ENCODE results near the gene PRR35.
A peak's percentile ranks its signal among the peaks of the same experiment; 100 is the strongest.
"Not testable (repeated sequence)": the region's sequence is repeated elsewhere in the genome, so short reads cannot be mapped to it uniquely, and the experiment has no call there.

PRR35 gene

DNA sequence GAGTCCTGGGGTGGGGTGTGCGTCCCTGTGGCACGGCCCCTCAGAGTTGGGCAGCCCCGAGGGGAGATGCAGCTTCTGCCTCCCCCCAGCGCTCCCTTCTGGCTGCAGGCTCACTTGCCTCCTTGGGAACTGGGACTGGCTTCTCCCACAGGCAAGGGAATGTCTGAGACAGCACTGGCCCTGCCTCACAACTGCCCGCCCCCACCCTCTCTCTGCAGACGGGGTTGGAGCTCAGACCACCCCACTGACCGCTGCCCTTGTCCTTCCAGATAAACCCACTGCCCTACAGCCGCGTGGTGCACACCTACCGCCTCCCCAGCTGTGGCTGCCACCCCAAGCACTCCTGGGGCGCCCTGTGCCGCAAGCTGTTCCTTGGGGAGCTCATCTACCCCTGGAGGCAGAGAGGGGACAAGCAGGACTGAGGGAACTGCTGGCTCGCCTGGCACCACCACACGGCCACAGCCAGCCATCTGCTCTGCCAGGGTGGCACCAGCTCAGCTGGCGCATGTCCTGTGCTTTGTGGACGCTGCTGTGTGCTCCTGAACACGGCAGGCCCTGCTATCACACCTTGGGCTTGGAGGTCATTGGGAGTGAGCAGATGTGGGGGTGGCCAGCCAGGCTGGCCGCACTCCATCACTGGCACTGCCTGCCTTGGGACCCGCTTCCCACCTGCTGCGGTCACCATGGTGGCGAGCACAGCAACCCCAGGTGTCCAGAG is 22.6 kb downstream of the PRR35 start:
- DNase-seq: no peak

DNA sequence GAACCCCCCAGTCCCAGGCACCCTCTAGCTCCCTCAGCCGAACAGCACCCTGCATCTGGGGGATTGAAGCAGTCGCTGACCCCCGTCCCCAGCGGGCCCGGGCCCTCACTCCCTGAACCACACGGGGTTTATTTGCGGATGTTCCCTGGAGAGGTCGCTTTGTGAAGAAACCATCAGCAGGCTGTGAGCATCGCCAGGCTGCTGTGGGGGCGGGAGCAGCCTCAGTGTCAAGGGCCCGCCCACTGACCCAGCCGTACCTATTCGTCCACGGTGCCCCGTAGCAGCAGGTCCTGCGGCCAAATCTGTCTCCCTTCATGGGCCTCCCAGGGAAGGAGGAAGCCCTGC is 23.2 kb downstream of the PRR35 start:
- DNase-seq: no peak

DNA sequence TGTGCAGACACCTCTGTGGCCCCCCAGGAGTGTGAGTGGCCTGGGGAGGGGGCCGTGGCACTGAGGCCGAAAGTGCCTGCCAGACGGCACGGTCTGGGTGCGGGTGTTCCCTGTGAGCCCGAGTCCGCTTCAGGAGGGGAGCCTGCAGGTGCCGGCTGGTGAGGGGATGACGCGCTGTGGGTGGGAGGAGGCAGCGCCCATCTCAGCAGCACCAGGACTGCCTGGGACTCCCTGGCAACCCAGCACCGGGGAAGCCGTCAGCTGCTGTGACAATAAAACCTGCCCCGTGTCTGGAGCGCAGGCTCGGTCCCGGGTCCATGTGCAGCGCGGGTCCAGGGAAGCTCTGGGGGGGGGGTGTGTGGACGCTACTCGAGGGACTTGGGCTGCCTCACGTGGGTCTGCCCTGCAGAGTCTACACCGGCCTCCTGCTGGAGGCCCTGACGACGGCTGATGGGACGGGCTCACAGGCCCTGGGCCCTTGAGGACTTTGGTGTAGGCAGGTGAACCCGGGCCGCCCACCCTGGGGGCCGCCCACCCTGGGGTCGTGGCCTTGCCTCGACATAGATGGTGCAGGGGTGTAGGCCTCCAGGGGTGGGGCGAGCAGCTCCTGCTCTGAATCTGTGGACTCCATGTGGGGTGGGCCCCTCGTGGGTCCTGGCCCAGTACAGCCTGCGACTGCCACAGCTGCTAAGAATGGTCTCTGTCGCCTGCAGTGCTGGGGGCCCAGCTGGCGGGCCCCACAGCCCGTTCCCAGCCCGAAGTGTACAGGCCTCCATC is 23.8 kb downstream of the PRR35 start:
- no peak for DNase-seq

DNA sequence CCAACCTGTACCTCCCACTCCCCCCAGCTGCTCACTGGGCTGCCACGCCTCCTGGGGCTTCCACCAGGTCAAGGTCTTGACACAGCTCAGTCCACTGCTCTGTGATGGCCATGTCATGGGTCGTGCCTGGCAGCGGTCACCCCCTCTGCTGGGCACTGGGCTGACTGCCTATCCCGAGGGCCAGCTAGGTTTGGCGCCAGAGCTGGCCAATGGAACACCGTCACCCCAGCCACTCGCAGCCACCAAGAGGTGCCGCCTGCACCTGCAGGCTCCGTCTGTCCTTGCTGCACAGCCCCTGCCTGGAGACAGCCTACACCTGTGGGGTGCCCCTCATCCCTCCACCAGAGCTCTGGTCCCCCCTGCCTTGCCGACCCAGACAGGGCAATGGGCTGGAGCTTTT is 25.2 kb downstream of the PRR35 start:
- DNase-seq: no peak

DNA sequence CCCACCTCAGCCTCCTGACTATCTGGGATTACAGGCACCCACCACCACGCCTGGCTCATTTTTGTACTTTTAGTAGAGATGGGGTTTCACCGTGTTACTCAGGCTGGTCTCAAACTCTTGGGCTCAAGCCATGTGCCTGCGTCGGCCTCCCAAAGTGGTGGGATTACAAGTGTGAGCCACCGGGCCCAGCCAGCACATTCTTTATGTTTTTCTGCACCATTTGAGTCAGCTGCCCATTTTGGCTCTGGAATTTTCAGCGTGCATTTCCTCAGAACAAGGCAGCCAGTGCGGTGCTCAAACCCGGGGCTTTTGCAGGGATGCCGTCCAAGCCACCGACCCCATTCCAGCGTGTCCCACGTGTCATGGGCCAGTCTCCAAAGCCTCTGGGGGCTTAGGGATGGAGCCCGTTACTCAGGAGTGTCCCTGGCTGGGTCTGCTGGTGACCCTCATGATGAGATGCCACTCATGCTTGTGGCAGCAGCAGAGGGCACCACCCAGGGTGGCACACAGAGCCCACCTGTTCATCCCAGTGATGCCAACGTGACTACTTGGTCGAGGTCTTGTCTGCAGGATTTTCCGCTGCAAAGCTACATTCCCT is 26.0 kb downstream of the PRR35 start:
- DNase-seq: no peak

DNA sequence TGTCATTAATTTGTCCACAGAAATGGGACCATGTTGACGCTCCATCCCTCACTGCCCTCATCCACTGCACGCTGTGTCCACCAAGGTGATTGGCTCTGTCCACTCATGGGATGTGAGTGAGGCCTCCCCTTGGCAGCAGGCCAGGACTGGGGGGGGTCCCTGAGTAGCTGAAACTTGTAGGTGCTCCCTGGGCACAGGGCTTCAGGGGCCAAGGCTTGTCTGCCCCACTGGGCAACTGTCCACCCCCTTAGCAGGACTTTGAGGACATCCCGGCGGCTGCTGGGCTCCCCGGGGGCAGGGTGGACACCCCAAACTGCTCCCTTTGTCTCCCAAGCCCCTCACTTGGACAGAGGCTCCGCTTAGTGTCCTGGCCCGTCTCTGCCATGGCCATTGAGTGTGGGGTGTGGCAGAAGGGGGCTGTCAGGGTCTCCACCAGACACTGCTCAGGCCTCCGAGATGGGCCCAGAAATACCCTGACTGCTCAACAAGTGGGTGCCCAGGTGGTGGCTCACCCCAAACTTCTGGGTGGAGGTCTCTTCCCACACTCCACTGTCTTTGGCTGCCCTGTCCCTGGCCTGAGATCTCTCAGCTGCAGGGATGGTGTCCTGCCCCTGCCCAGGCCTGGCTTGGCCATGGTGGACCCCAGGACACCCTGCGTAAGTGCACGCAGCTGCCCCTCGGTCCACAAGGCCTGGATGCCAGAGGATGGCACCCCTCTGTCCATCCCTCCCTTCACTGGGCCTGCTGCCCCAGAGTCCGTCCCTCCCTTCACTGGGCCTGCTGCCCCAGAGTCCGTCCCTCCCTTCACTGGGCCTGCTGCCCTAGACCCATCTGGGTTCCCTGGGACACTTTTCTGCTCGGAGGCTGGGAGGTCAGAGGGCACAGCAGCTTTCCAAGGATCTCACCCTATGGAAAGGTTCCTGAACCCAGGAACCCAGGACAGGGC is 26.7 kb downstream of the PRR35 start:
- no peak for DNase-seq

DNA sequence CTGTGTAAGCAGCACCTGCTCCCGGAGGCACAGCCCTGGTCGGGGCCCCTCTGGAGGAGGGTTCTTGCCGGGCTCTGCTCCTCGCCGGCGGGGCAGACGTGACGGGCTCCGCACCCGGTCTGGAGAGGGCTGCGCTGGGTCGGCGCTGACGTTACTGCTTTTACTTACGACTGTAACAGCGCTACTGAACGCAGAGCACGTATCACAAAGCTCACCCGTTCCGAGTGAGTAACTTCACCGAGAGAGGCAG is 28.4 kb downstream of the PRR35 start:
- no peak for DNase-seq

DNA sequence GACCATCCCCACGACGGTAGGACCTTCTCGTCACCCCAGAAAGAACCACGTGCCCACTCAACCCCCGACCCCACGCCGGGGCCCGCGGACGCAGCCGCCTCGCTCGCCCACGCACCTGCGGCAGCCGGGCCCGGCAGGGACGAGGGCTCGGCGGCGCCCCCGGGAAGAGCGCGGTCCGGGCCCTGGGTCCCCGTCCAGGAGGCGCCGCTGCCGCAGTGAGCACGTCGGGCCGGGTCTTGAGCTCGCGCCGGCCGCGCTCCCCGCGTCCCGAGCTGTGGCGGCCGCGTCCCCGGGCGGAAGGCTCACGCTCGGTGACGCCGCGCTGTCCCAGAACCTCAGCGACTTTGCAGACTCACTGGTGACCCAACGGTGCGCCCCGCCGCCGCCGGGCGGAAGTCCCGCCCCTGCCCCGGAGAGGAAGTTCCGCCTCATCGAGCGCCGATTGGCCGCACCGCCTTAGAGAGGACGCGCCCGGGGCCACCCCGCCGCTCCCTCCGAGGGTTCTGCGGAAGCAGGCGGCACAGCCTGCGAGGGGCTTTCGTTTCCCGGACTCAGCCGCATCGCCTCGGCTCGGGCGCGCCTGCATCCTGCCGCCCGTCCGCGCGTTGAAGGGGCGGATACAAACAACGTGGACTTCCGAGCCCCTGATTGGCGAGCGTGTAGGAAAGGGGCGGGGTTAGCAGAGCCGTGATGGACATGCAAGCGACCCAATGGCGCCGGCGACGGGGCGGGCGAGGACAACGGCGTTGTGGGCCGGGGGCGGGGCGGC is 28.9 kb downstream of the PRR35 start:
- DNase-seq: peak; percentile 91

DNA sequence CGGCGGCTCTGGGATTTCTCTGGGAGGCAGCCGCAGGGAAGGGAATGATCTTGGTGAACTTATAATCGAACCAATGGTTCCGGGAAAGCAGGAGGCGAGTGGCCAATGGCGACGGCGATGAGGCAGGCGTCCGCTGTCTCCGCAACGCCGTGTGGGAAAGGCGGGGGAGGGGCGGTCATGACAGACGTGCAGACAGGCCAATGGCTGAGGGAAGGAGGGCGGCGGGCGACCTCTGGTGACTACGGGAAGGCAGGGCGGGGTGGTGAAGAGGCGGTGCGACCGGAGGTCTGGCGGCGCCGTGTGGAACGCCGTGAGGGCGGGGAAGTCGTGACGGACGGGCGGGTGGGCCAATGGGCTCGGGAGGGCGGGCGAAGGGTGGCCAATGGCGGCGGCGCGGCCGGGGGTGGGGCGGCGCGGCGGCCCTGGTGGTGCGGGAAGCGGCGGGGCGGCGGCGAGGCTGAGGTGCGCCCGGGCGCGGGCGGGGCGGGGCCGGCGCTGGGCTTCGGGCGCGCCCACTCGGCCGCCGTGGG is 29.5 kb downstream of the PRR35 start, which contains the start of gene RAB40C:
RAB40C (plus strand) TSS at position 409 of the 530 bp plus-strand sequence. CDS start 226 bp downstream, outside the sequence.
- peak; percentile 91 for DNase-seq

DNA sequence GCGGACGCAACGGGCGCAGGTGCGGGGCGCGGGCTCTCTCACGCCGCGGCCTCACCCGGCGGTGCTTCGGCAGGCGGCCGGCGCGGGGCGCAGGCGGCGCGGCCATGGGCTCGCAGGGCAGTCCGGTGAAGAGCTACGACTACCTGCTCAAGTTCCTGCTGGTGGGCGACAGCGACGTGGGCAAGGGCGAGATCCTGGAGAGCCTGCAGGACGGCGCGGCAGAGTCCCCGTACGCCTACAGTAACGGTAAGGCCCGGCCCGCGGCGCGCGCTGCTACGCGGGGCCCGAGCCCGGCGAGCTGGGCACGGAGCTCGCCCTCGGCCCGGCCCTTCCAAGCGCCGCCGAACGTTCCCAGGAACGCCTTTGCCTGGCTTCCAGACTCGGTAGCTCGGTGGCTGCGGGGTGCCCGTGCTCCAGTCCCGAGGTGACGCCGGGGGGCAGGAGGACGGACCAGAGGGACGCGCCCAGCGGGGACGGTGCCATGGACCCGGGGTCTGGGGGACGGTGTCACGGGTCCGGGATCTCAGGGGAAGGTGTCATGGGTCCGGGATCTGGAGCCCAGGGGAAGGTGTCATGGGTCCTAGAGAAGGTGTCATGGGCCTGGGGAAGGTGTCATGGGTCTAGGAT is 30.1 kb downstream of the PRR35 start:
- no peak for DNase-seq

DNA sequence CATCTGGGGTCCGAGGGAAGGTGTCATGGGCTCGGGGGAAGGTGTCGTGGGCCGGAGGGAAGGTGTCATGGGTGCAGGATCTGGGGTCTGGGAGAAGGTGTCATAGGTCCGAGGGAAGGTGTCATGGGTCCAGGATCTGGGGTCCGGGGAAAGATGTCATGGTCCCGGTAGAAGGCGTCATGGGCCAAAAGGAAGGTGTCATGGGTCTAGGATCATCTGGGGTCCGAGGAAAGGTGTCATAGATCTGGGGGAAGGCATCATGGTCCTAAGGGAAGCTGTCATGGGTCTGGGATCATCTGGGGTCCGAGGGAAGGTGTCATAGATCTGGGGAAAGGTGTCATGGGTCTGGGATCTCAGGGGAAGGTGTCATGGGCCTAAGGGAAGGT is 30.6 kb downstream of the PRR35 start:
- no peak for DNase-seq

DNA sequence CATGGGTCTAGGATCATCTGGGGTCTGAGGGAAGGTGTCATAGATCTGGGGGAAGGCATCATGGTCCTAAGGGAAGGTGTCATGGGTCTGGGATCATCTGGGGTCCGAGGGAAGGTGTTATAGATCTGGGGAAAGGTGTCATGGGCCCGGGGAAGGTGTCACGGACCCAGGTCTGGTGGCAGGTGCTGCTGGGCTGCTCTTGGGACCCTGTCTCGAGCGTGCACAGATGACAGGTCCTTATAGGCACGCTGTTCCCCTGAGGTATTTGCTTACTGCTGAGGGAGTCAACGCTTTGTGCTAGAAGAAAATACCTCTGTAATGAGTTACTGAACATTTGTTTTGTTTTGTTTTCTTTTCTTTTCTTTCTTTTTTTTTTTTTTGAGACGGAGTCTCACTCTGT is 31.0 kb downstream of the PRR35 start:
- DNase-seq: no peak

DNA sequence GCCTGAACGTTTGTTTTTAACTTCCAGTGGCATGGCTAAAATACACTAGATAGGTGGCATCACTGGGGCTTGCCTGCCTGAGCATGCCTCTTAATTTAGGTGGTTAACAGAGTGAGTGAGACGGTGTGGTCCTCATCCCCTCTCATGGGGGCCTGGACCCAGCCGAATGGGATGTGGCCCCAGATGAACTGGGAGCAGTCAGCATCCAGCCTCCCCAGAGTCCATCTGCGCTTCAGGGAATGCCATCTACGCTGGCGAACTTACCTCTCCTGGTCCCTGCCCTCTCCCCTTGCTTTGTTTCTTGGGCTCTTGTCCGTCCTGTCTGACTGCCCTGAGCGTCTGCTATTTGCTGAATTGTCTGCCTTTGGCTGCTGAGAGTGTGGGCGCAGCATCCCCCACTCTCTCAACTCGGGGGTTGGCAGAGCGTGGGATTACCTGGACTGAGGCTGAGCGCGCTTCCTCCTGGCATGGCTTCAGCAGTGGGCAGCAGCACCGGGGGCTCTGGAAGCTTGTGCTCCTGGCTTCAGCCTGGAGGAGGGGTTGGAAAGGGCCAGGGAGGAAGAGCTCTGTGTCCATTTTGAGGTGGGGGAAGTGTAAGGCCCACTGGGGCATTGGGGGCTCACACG is 31.8 kb downstream of the PRR35 start:
- peak; percentile 56 for DNase-seq

DNA sequence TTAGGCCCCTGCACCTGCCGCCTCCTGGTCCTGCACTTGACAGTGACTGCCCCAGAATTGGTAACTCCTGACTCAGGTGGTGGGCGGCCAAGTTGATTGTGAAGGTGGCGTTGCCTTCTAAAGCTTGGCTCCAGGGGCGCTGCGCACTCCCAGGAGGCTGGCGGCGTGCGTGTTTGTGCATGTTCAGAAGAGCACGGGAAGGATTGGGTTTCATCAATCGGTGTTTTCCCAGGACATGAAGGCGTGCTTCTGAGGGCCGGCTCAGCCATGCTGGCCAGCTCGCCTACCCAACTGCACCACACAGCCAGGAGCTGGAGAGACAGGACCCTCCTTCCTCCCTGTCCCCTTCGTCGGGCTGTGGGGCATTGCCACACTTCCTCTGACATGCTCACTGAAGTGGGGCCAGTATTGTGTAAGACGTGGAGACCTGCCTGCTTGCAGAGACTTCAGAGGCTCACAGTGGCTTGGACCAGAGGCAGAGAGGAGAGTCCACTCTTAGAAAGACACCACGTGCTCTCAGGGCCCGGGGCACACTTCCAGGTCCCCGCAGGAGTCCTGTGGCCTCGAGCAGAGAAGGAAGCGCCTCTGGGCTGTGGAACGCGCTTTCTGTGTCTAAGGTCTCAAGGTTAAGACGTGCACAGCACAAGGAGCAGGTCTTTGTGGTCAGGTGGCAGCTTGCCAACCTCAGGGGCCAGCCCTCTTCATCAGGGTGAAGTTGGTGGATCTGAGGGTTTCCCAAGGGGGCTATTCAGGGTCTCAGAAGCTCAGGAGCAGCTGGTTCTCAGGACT is 32.5 kb downstream of the PRR35 start:
- peak; percentile 88 for DNase-seq

DNA sequence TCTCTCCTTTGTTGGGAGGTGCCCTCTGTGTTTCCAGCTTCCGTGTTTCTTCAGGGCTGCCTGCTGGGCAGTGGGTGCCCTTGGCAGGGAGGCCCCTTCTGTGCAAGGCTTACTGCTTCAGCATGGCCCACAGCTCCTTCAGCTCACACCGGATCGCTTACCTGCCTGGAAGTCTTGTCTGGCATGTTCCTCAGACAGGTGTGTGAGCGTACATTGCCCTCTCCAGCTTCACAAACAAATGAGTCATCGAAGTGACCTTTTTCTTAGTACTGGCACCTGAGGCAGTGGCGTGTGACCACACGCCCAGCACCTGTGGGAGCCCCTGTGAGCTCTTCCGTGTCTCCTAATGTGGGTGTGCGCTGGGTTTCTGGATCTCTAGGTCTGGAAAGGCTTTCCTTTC is 33.2 kb downstream of the PRR35 start:
- peak; percentile 86 for DNase-seq

DNA sequence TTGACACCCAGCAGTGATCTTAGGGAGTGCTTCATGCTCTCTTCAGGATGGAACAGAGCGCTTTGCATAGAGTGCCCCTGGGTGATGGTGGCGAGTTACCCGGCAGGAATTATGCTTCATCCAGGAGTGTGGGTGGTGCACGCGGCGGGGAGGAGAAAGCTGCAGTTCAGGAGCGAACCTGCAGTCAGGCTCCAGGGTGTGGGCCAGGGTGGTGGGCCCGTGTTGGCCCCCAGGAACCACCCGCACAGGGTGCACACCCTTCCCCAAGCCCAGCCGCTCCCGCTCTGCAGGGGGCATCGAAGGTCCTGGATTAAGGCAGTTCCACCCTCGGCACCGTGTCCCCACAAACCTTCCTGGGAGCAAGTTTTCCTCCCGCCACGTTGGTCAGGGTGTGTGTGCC is 33.6 kb downstream of the PRR35 start:
- no peak for DNase-seq

DNA sequence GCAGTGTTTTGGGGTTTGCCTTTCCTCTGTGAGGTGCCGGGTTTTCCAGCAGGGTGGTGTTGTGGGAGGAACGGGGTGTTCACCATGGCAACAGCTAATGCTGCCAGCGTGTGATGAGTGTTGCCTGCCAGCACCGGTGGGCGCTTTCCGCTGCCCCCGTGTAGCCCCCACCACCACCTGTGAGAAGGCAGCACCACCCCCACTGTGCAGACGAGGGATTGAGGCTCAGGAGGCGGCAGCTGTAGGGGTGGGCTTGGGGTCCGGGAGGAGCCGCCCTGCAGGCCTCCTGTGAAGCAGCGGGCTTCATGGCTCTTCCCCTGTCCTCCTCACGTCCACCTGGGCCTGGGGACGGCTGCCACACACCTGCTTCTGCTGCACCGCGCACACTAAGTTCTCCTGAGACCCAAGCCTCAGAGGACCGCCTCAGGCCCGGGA is 34.9 kb downstream of the PRR35 start:
- no peak for DNase-seq

DNA sequence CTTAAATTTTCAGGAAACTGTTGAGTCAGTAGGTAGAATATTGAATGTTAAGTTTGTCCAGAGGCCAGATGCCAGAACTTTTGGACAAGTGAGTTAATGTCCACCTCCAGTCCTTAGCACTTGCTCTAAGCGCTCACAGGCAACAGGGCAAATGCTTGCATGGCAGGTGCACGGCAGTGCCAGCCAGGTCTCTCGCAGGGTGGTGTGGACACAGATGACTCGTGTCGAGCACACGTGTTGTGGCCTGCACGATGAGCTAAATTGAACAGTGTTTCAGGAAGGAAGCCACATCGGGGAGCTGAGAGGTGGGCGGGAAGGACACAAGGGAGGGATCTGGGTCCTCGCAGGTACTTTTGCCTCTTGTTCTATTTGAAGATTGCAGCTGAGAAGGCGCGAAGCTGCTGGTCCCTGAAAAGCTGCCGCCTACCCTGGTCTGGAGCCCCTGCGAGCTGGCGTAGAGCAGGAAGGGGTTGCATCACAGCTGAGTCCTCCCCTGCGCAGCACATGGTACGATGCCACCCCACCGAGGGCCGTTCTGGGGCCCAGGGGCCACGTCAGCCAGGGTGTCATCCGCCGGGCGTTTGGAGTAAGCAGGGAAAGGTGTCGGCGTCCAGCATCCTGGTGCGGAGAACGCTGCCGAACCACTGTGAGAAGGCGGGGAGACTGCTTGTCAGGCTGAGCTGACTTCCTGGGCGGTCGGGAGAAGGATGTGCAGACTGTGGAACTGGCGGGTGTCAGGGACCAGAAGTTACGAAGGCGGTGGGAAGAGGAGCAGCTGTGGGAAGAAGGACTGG is 35.9 kb downstream of the PRR35 start:
- peak; percentile 49 for DNase-seq

DNA sequence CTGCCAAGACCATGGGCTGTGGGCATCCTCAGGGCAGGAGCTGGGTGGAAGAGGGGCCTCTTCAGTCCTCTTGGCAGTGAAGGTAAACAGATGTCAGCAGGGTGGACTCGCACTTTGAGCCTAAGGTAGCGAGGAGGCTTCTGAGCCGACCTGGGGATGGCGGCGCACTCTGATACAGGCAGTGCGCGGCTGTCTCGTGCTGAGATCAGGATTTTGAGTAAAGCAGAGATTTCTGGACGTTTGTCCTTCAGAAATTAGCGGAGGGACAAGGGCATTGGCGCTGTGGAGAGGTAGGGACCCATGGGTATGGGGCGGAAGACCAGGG is 36.5 kb downstream of the PRR35 start:
- DNase-seq: no peak

DNA sequence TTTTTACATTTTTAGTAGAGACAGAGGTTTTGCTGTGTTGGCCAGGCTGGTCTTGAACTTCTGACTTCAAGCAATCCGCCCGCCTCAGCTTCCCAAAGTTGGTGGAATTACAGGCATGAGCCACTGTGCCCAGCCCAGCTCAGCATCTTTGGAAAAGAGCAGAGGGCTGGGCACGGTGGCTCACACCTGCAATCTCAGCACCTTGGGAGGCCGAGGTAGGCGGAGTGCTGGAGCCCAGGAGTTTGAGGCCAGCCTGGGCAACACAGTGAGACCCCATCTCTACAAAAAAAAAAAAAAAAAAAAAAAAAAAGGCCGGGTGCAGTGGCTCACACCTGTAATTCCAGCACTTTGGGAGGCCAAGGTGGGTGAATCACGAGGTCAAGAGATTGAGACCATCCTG is 37.5 kb downstream of the PRR35 start:
- not testable (repeated sequence) for DNase-seq

Data from DMS79 treated with DMSO at 0.1 percent for 48 hours (cell line).